GM19238 (cell line): ENCODE measurements around the gene IGFN1.
"Not testable (repeated sequence)": the region's sequence is repeated elsewhere in the genome, so short reads cannot be mapped to it uniquely, and the experiment has no call there.

Experiments used
- DNase-seq: peaks from one replicate; pipeline ENCODE4 v3.0.0; 2011; ENCODE audit warnings: low spot score; ENCODE audit not compliant: insufficient read length

The IGFN1 gene

GRCh38 chr1:201216395-201217085 is 25.9 kb downstream of the IGFN1 start:
- peak; percentile 38 for DNase-seq

- DNase-seq, result no peak
Observed at GRCh38 chr1:201217146-201217545, 26.5 kb downstream of the IGFN1 start.

GRCh38 chr1:201217851-201218250 is 27.2 kb downstream of the IGFN1 start:
- DNase-seq, result no peak

GRCh38 chr1:201218409-201218808 is 27.8 kb downstream of the IGFN1 start:
- no peak for DNase-seq

GRCh38 chr1:201219481-201220387 is 29.1 kb downstream of the IGFN1 start:
- no peak for DNase-seq

GRCh38 chr1:201220388-201220715 is 29.7 kb downstream of the IGFN1 start:
- no peak for DNase-seq

GRCh38 chr1:201221201-201221846 is 30.7 kb downstream of the IGFN1 start:
- DNase-seq, result no peak

- no peak for DNase-seq
Observed at GRCh38 chr1:201222125-201222524, 31.5 kb downstream of the IGFN1 start.

GRCh38 chr1:201223852-201224665 is 33.4 kb downstream of the IGFN1 start:
- DNase-seq, result no peak

GRCh38 chr1:201224666-201225370 is 34.2 kb downstream of the IGFN1 start:
- DNase-seq, result no peak

- no peak for DNase-seq
Observed at GRCh38 chr1:201226178-201226514, 35.5 kb downstream of the IGFN1 start.

GRCh38 chr1:201226859-201227488 is 36.4 kb downstream of the IGFN1 start:
- DNase-seq, result no peak

- DNase-seq, result no peak
Observed at GRCh38 chr1:201228011-201228983, 37.7 kb downstream of the IGFN1 start.

GRCh38 chr1:201229095-201229494 is 38.5 kb downstream of the IGFN1 start:
- DNase-seq, result no peak

GRCh38 chr1:201229771-201230635 is 39.4 kb downstream of the IGFN1 start:
- DNase-seq, result no peak

- no peak for DNase-seq
Observed at GRCh38 chr1:201230676-201231075, 40.1 kb downstream of the IGFN1 start.

GRCh38 chr1:201239646-201240045 is 49.0 kb downstream of the IGFN1 start:
- DNase-seq, result not testable (repeated sequence)

GRCh38 chr1:201240171-201240570 is 49.5 kb downstream of the IGFN1 start:
- DNase-seq, result no peak
